CD1c-positive myeloid dendritic cell (primary cell): Measurements from ENCODE around the gene SLC6A2.

ENCODE experiments used
- DNase-seq: peaks from one replicate; pipeline ENCODE4 v3.0.0-alpha.2; 2016; ENCODE audit errors: extremely low spot score

Gene SLC6A2

GRCh38 chr16:55671206-55671973 lies 15.6 kb downstream of the SLC6A2 start:
- no peak for DNase-seq

GRCh38 chr16:55671974-55672280 lies 16.1 kb downstream of the SLC6A2 start:
- no peak for DNase-seq

- no peak for DNase-seq
These were observed 16.7 kb downstream of the SLC6A2 start for GRCh38 chr16:55672471-55672870.

GRCh38 chr16:55678161-55678821 lies 22.5 kb downstream of the SLC6A2 start:
- DNase-seq = no peak

- DNase-seq = no peak
These were observed 26.3 kb downstream of the SLC6A2 start for GRCh38 chr16:55682086-55682485.

- no peak for DNase-seq
These were observed 30.2 kb downstream of the SLC6A2 start for GRCh38 chr16:55685973-55686372.

GRCh38 chr16:55686671-55687070 lies 30.9 kb downstream of the SLC6A2 start:
- DNase-seq = no peak

- no peak for DNase-seq
These were observed 32.0 kb downstream of the SLC6A2 start for GRCh38 chr16:55687802-55688201.

- no peak for DNase-seq
These were observed 35.1 kb downstream of the SLC6A2 start for GRCh38 chr16:55690841-55691240.

GRCh38 chr16:55691771-55692170 lies 36.0 kb downstream of the SLC6A2 start:
- no peak for DNase-seq

- DNase-seq = no peak
These were observed 39.8 kb downstream of the SLC6A2 start for GRCh38 chr16:55695595-55695994.

GRCh38 chr16:55697867-55698266 lies 42.1 kb downstream of the SLC6A2 start:
- no peak for DNase-seq

- no peak for DNase-seq
These were observed 42.5 kb downstream of the SLC6A2 start for GRCh38 chr16:55698331-55698730.

GRCh38 chr16:55698946-55699345 lies 43.2 kb downstream of the SLC6A2 start:
- no peak for DNase-seq

- DNase-seq = no peak
These were observed 43.8 kb downstream of the SLC6A2 start for GRCh38 chr16:55699616-55700015.

- no peak for DNase-seq
These were observed 44.3 kb downstream of the SLC6A2 start for GRCh38 chr16:55700067-55700466.

- DNase-seq = no peak
These were observed 45.2 kb downstream of the SLC6A2 start for GRCh38 chr16:55700961-55701360.

GRCh38 chr16:55701442-55702319 lies 45.9 kb downstream of the SLC6A2 start:
- peak; percentile 68 for DNase-seq

- peak; percentile 72 for DNase-seq
These were observed 47.5 kb downstream of the SLC6A2 start for GRCh38 chr16:55703003-55704001.

GRCh38 chr16:55706739-55707384 lies 51.1 kb downstream of the SLC6A2 start:
- DNase-seq = no peak

GRCh38 chr16:55709801-55710200 lies 54.0 kb downstream of the SLC6A2 start:
- no peak for DNase-seq
